ENCODE measurements around the gene EPHA3. TPM values are rescaled to one million over a fixed set of nuclear protein-coding genes. Genes with fewer than 3 reads are reported as not detected.

The EPHA3 gene
- total RNA-seq, 4 donors from 2014 or later, result 2.3 to 4.6 (median 2.4) TPM; not detected in 1

GRCh38 chr3:89332386-89332785, 225.0 kb downstream of the EPHA3 start:
- intact Hi-C loops (cut with DNase I; ENCODE audit: low total_unique reads), result no loop called here

GRCh38 chr3:89332793-89333192, 225.4 kb downstream of the EPHA3 start:
- Histone ChIP-seq H3K4me1 (no peaks in the 10 kb centered on the region), H3K4me3 (no peak overlapping the region), H3K9me3 (no peaks in the 10 kb centered on the region), H3K27ac (no peak overlapping the region), H3K27me3 (no peaks in the 10 kb centered on the region), H3K36me3 (no peaks in the 10 kb centered on the region)
- in situ Hi-C loops (cut with MboI; ENCODE audit: low pct_ligation_motif_present in 1 of 4, low pct_unique_long_range_greater_than_20kb in 1 of 4, low sequenced_read_pairs in 3 of 4), result no loop called here
- no peak for DNase-seq
- no peak for TF ChIP-seq POLR2A (IDR thresholded peaks at IDR 0.05)
- no peak for TF ChIP-seq CTCF (IDR thresholded peaks at IDR 0.05)
- no peak for TF ChIP-seq EP300 (IDR thresholded peaks at IDR 0.05; ENCODE audit: low read depth)
- no peak for TF ChIP-seq POLR2AphosphoS5 (IDR thresholded peaks at IDR 0.05)
- intact Hi-C loops (cut with DNase I; ENCODE audit: low total_unique reads), result no loop called here
- WGBS, 2 donors (ENCODE audit: low coverage in 1 of 2), result 51 to 68% methylated on average over 2 of the region's 2 CpGs

More at GRCh38 chr3:89332386-89332785, 225.0 kb downstream of the EPHA3 start:
- no peak for TF ChIP-seq CTCF (IDR thresholded peaks at IDR 0.05)
- TF ChIP-seq EP300 (IDR thresholded peaks at IDR 0.05; ENCODE audit: low read depth), result no peak
- TF ChIP-seq POLR2AphosphoS5 (IDR thresholded peaks at IDR 0.05), result no peak
- TF ChIP-seq POLR2A (IDR thresholded peaks at IDR 0.05), result no peak
- H3K27me3 ChIP-seq, result no peaks in the 10 kb centered on the region
- H3K4me1 ChIP-seq, result no peaks in the 10 kb centered on the region
- WGBS, 2 donors (ENCODE audit: low coverage in 1 of 2), result 70% methylated on average over 2 of the region's 2 CpGs; no CpG with 5 or more reads in 1 of the 2 donors
- no peaks in the 10 kb centered on the region for H3K36me3 ChIP-seq
- in situ Hi-C loops (cut with MboI; ENCODE audit: low pct_ligation_motif_present in 1 of 4, low pct_unique_long_range_greater_than_20kb in 1 of 4, low sequenced_read_pairs in 3 of 4), result no loop called here
- H3K4me3 ChIP-seq, result no peak overlapping the region
- no peak for DNase-seq
- H3K27ac ChIP-seq, result no peak overlapping the region
- H3K9me3 ChIP-seq, result no peaks in the 10 kb centered on the region

- TF ChIP-seq EP300 (IDR thresholded peaks at IDR 0.05; ENCODE audit: low read depth), result no peak
- TF ChIP-seq POLR2A (IDR thresholded peaks at IDR 0.05), result no peak
- TF ChIP-seq CTCF (IDR thresholded peaks at IDR 0.05), result no peak
- TF ChIP-seq POLR2AphosphoS5 (IDR thresholded peaks at IDR 0.05), result no peak
- no peak overlapping the region for H3K27ac ChIP-seq
- no peaks in the 10 kb centered on the region for H3K36me3 ChIP-seq
- WGBS, 2 donors (ENCODE audit: low coverage in 1 of 2), result 58 to 83% methylated on average over 1 to 2 of the region's 2 CpGs
- intact Hi-C loops (cut with DNase I; ENCODE audit: low total_unique reads), result no loop called here
- no peaks in the 10 kb centered on the region for H3K4me1 ChIP-seq
- no peaks in the 10 kb centered on the region for H3K27me3 ChIP-seq
- DNase-seq, result no peak
- in situ Hi-C loops (cut with MboI; ENCODE audit: low pct_ligation_motif_present in 1 of 4, low pct_unique_long_range_greater_than_20kb in 1 of 4, low sequenced_read_pairs in 3 of 4), result no loop called here
- no peak overlapping the region for H3K4me3 ChIP-seq
- no peaks in the 10 kb centered on the region for H3K9me3 ChIP-seq
These were observed 228.3 kb downstream of the EPHA3 start for GRCh38 chr3:89335693-89336092.

- Histone ChIP-seq H3K36me3 (no peaks in the 10 kb centered on the region), H3K4me1 (no peaks in the 10 kb centered on the region), H3K27ac (no peak overlapping the region), H3K9me3 (no peaks in the 10 kb centered on the region), H3K4me3 (no peak overlapping the region), H3K27me3 (no peaks in the 10 kb centered on the region)
- intact Hi-C loops (cut with DNase I; ENCODE audit: low total_unique reads) (no loop called here), in situ Hi-C loops (cut with MboI; ENCODE audit: low pct_ligation_motif_present in 1 of 4, low pct_unique_long_range_greater_than_20kb in 1 of 4, low sequenced_read_pairs in 3 of 4) (no loop called here)
- no peak for DNase-seq
- 64 to 79% methylated on average over 2 of the region's 2 CpGs for WGBS, 2 donors (ENCODE audit: low coverage in 1 of 2)
- TF ChIP-seq POLR2A (IDR thresholded peaks at IDR 0.05) (no peak), CTCF (IDR thresholded peaks at IDR 0.05) (no peak), POLR2AphosphoS5 (IDR thresholded peaks at IDR 0.05) (no peak), EP300 (IDR thresholded peaks at IDR 0.05; ENCODE audit: low read depth) (no peak)
These were observed 233.0 kb downstream of the EPHA3 start for GRCh38 chr3:89340408-89340807.
